PC-3 (cell line): ENCODE data around the gene PPFIBP1. TPM values are rescaled to one million over a fixed set of nuclear protein-coding genes. Genes with fewer than 3 reads are reported as not detected.

Experiments
- ATAC-seq: fragments of 200-7000 bp; cut with Tn5 transposase; 2 replicates; pipeline ENCODE4 v1.9.1; 2020; ENCODE audit warnings: mild to moderate bottlenecking, moderate library complexity
- BruUV-seq: library from RNA; stranded (reverse); fragments of 400-500 nt; replicated peaks from 2 replicates; lab custom pipeline; 2021; lab: Mats Ljungman, UMichigan
- CTCF ChIA-PET: fragments of 300-600 bp; sonication (Branson Sonifier 250); formaldehyde crosslinking; loops from one replicate; lab custom pipeline; 2022; ENCODE audit warnings: antibody characterized with exemption; lab: Charles Lee
- POLR2A ChIA-PET: fragments of 300-600 bp; sonication (Branson Sonifier 250); formaldehyde crosslinking; loops from one replicate; lab custom pipeline; 2022; ENCODE audit warnings: antibody characterized with exemption; ENCODE audit not compliant: unreplicated experiment; lab: Charles Lee
- DNase-seq: peaks from one replicate; pipeline ENCODE4 v3.0.0-alpha.2; 2015
- H2AFZ ChIP-seq: fragments of 300-600 bp; sonication (generic); 2 replicates; pipeline ENCODE4 v1.6.0; 2016; ENCODE audit warnings: antibody characterized with exemption, low read length
- H3F3A ChIP-seq: fragments of 300-600 bp; sonication (generic); one replicate; pipeline ENCODE4 v1.6.0; 2017; ENCODE audit warnings: antibody characterized with exemption, low read length, control low read depth, mild to moderate bottlenecking; ENCODE audit not compliant: unreplicated experiment
- H3K27ac ChIP-seq: fragments of 300-600 bp; sonication (generic); 2 replicates; pipeline ENCODE4 v1.5.1; 2016; ENCODE audit warnings: mild to moderate bottlenecking, low read length
- H3K27me3 ChIP-seq: fragments of 300-600 bp; sonication (generic); 2 replicates; pipeline ENCODE4 v1.6.1; 2016; ENCODE audit warnings: low read length, mixed read lengths
- H3K36me3 ChIP-seq: fragments of 300-600 bp; sonication (generic); 2 replicates; pipeline ENCODE4 v1.6.1; 2016; ENCODE audit warnings: low read depth, mixed run types, low read length, mixed read lengths
- H3K4me1 ChIP-seq: fragments of 300-600 bp; sonication (generic); 2 replicates; pipeline ENCODE4 v1.5.1; 2016; ENCODE audit warnings: low read length; ENCODE audit not compliant: insufficient read depth
- H3K4me2 ChIP-seq: fragments of 300-600 bp; sonication (generic); 2 replicates; pipeline ENCODE4 v1.6.0; 2016; ENCODE audit warnings: low read length
- H3K4me3 ChIP-seq: fragments of 300-600 bp; sonication (generic); 2 replicates; pipeline ENCODE4 v1.5.1; 2016; ENCODE audit warnings: mild to moderate bottlenecking, low read length, mixed read lengths
- H3K79me2 ChIP-seq: fragments of 300-600 bp; sonication (generic); 2 replicates; pipeline ENCODE4 v1.6.1; 2017; ENCODE audit warnings: low read length, mixed read lengths
- H3K9ac ChIP-seq: fragments of 300-600 bp; sonication (generic); 2 replicates; pipeline ENCODE4 v1.6.0; 2016; ENCODE audit warnings: mild to moderate bottlenecking, low read length
- H3K9me2 ChIP-seq: fragments of 300-600 bp; sonication (generic); replicated peaks from 2 replicates; pipeline ENCODE4 v1.6.1; 2016; ENCODE audit warnings: mixed run types, low read length, mixed read lengths
- H3K9me3 ChIP-seq: fragments of 300-600 bp; sonication (generic); 2 replicates; pipeline ENCODE4 v1.6.1; 2016; ENCODE audit warnings: low read length, mixed read lengths
- H4K20me1 ChIP-seq: fragments of 300-600 bp; sonication (generic); 2 replicates; pipeline ENCODE4 v1.6.1; 2016; ENCODE audit warnings: low read length, mixed read lengths
- EZH2 ChIP-seq: fragments of 300-600 bp; sonication (generic); IDR thresholded peaks from one replicate; pipeline ENCODE4 v1.6.1; 2017; ENCODE audit warnings: antibody characterized with exemption, mild to moderate bottlenecking, low read length; ENCODE audit not compliant: unreplicated experiment
- EZH2phosphoT487 ChIP-seq: fragments of 300-600 bp; sonication (generic); IDR thresholded peaks from 2 replicates; pipeline ENCODE4 v1.6.1; 2018; ENCODE audit warnings: mild to moderate bottlenecking, antibody characterized with exemption, low read length, borderline replicate concordance
- intact Hi-C: fragments of 100-400 bp; cut with micrococcal nuclease; formaldehyde crosslinking; loops from 2 replicates; pipeline ENCODE4 v1.9.0; 2023
- total RNA-seq: library from RNA; depleted of rRNA; stranded (reverse); fragments of >200 nt; gene quantifications from 2 replicates; pipeline ENCODE4 v1.2.3, GENCODE V29; 2014
- TF ChIP-seq, protein P1 (sequence below): fragments of 300-600 bp; sonication (generic); conservative IDR thresholded peaks from 2 replicates; pipeline ENCODE4 v1.5.1; 2017; ENCODE audit warnings: antibody characterized with exemption, low read depth, mild to moderate bottlenecking, low read length

Gene PPFIBP1
- total RNA-seq, 1 experiment from 2014 or later: 56.9 TPM

DNA sequence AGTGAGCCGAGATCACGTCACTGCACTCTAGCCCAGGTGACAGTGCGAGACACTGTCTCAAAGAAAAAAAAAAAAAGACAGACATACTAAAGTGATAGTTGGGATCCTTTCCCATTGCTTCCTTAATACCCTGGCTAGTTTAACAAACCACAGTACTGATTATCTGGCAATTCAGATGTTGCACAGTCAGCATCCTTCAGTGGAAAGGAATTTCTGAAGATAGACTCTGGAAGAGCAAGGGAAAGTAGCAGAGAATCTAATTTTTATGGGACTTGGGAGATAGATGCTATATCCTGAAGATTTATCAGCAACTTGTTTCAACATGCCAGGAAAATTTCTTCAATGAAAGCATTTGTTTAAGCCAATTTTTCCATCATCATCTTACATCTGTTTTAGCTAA is 6.5 kb upstream of the PPFIBP1 start:
- Histone ChIP-seq H3K4me2 (no peak overlapping the region), H3K36me3 (no peaks in the 10 kb centered on the region), H3K9me3 (no peaks in the 10 kb centered on the region), H4K20me1 (no peaks in the 10 kb centered on the region), H3K27ac (no peak overlapping the region), H3K9ac (no peak overlapping the region), H3K4me1 (no peaks in the 10 kb centered on the region), H3K9me2 (no peaks in the 10 kb centered on the region), H2AFZ (no peak overlapping the region), H3K4me3 (no peak overlapping the region), H3K79me2 (no peaks in the 10 kb centered on the region), H3K27me3 (no peaks in the 10 kb centered on the region), H3F3A (no peaks in the 10 kb centered on the region)
- ChIA-PET CTCF (no interaction called here), POLR2A (no interaction called here)
- TF ChIP-seq EZH2phosphoT487: no peak
- no peak for TF ChIP-seq EZH2
- TF ChIP-seq, protein P1, sequence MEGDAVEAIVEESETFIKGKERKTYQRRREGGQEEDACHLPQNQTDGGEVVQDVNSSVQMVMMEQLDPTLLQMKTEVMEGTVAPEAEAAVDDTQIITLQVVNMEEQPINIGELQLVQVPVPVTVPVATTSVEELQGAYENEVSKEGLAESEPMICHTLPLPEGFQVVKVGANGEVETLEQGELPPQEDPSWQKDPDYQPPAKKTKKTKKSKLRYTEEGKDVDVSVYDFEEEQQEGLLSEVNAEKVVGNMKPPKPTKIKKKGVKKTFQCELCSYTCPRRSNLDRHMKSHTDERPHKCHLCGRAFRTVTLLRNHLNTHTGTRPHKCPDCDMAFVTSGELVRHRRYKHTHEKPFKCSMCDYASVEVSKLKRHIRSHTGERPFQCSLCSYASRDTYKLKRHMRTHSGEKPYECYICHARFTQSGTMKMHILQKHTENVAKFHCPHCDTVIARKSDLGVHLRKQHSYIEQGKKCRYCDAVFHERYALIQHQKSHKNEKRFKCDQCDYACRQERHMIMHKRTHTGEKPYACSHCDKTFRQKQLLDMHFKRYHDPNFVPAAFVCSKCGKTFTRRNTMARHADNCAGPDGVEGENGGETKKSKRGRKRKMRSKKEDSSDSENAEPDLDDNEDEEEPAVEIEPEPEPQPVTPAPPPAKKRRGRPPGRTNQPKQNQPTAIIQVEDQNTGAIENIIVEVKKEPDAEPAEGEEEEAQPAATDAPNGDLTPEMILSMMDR: no peak
- no TSS peak for BruUV-seq
- intact Hi-C loops: no loop called here
- DNase-seq (no peak), ATAC-seq (no peak)

DNA sequence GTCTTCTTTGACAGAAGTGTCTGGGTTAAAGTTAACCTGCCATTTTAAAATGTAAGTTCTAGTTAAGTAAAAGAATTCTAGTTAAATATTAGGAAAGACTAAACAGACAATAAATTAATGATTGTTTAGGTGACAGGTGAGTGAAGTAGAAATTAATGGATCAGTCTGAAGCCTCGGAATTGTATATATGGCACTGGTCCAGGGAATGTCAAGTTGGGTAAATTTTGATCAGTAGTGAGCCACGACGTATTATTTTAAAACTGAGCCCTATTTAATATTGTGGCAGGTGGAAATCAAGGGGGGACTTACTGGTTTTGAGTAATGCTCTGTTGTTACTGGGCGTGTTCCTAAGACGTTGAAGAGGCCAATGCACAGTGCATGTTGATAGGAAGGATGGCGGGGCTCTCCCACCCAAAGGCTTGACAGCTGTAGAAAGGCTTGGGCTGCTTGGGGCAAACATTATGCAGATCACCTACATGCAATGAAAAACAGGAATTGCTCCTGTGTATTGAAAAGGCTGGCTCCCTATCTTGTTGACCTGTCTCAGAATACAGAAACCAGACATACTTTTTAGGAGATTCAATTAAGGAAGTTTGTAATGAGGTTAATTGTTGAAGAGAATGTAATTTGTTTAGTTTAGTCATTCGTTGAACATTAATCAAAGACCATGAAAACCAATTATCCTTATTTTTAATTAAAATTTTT is 5.9 kb upstream of the PPFIBP1 start:
- ChIA-PET POLR2A (no interaction called here), CTCF (no interaction called here)
- Histone ChIP-seq H3K9ac (no peak overlapping the region), H3F3A (no peaks in the 10 kb centered on the region), H3K4me3 (no peak overlapping the region), H2AFZ (no peak overlapping the region), H3K9me3 (no peaks in the 10 kb centered on the region), H4K20me1 (no peaks in the 10 kb centered on the region), H3K79me2 (no peaks in the 10 kb centered on the region), H3K4me1 (peaks cover 2% of the 10 kb centered on the region), H3K27me3 (no peaks in the 10 kb centered on the region), H3K9me2 (no peaks in the 10 kb centered on the region), H3K4me2 (no peak overlapping the region), H3K27ac (no peak overlapping the region), H3K36me3 (no peaks in the 10 kb centered on the region)
- no TSS peak for BruUV-seq
- intact Hi-C loops: no loop called here
- DNase-seq (no peak), ATAC-seq (no peak)
- TF ChIP-seq, protein P1: no peak
- TF ChIP-seq EZH2phosphoT487: no peak
- TF ChIP-seq EZH2: no peak

DNA sequence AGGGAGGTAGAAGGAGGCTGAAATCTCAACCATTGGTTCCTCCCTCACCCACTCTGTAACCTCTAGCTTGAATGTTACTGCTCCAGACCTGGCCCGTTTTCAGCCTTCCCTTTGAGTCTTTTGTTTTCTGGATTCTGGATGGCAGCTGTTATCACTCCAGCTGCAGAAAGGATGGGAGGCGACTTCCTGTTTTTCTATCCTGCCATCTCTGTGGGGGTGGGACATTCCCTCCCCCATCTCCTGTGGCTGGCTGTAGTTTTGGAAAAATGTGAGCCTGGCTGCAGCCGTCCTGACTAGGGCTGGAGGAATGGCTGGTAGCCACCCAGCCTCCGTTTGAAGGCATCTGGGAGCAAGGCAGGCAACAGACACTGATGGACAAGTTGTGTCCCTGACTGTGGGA is 2.9 kb upstream of the PPFIBP1 start:
- ChIA-PET CTCF (no interaction called here), POLR2A (no interaction called here)
- 0 out of 2 replicates have a peak, but pooled peaks cover 6% of the 10 kb centered on the region for H4K20me1 ChIP-seq
- intact Hi-C loops: loop anchor here (10.0 kb wide), 1 partner anchor 184 kb away; no protein-coding TSS in a partner anchor
- H3K36me3 ChIP-seq: no peaks in the 10 kb centered on the region
- TF ChIP-seq EZH2phosphoT487 (no peak), EZH2 (no peak)
- TF ChIP-seq, protein P1: no peak
- no peak overlapping the region for H3K4me2 ChIP-seq
- no peak overlapping the region for H3K27ac ChIP-seq
- H3K27me3 ChIP-seq: no peaks in the 10 kb centered on the region
- H3K9me3 ChIP-seq: no peaks in the 10 kb centered on the region
- H3K9ac ChIP-seq: no peak overlapping the region
- no peaks in the 10 kb centered on the region for H3F3A ChIP-seq
- H3K79me2 ChIP-seq: peaks cover 18% of the 10 kb centered on the region
- H3K4me1 ChIP-seq: peaks cover 13% of the 10 kb centered on the region
- ATAC-seq (no peak), DNase-seq (no peak)
- no TSS peak for BruUV-seq
- H3K4me3 ChIP-seq: no peak overlapping the region
- H3K9me2 ChIP-seq: no peaks in the 10 kb centered on the region
- H2AFZ ChIP-seq: no peak overlapping the region
